AG08396 (cell line): Measurements from ENCODE around the gene ABCA12.
A peak's percentile ranks its signal among the peaks of the same experiment; 100 is the strongest.

ENCODE experiments used
- DNase-seq: peaks from one replicate; pipeline ENCODE4 v3.0.0; 2012; ENCODE audit warnings: low spot score, mixed read lengths

ABCA12 gene

GRCh38 chr2:215136669-215137328 is 1.6 kb downstream of the ABCA12 start:
- DNase-seq, result no peak

DNA sequence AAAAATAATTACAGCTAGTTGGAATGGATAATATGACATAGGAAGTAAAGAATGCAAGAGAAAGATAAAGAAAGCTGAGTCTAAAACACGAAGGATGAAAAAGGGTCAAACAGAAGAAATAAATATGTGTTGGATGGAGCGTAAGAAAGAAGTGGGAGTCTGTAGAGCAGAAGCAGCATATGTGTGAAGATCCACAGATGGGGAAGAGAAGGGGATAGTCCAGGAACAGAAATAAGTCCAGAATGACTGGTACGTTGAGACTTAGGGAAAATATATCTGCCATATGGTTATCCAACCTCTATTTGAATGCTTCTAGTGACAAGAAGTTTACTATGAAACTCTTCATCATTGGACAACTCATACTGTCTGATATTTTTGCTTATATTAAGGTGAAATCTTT is 18.0 kb downstream of the ABCA12 start:
- DNase-seq, result no peak

GRCh38 chr2:215119847-215120246 is 18.6 kb downstream of the ABCA12 start:
- DNase-seq, result no peak

DNA sequence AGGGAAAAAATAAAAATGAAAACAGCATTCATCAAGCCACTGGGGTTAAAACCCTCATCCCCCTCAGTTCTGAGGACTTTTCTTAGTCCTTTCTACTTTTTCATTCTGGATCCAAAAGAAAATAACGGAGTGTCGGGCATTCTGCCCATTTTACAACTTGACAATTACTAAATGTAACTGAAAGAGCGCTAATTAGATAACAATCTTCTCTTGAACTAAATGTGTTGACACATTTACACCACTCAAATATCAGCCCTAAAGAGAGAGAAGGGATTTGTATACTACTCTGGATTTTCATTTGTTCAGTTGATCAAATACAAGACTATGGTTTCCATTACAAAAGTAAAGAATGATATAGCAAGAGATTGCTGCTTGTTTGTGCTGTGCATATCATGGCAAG is 27.5 kb downstream of the ABCA12 start:
- no peak for DNase-seq

GRCh38 chr2:215107216-215108056 is 31.0 kb downstream of the ABCA12 start:
- no peak for DNase-seq

- DNase-seq, result peak; percentile 14
Measured at GRCh38 chr2:215105607-215106354, 32.6 kb downstream of the ABCA12 start.

GRCh38 chr2:215104226-215104625 is 34.2 kb downstream of the ABCA12 start:
- no peak for DNase-seq

GRCh38 chr2:215098875-215099274 is 39.6 kb downstream of the ABCA12 start:
- no peak for DNase-seq

DNA sequence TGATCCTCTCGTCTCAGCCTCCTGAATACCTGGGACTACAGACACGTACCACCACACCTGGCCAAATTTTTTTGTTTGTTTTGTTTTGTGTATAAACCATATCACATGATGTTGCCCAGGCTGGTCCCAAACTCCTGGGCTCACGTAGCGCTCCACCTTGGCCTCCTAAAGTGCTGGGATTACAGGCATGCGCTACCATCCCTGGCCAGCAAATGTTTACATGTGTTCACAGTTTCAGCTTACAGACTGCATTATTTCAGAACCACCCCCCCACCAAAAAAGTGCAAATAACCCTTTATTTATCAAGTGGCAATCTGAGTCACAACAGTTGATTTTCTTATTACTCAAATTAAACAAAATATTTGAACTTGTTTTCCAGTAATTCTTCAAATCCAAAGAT is 54.3 kb downstream of the ABCA12 start:
- no peak for DNase-seq

GRCh38 chr2:215083146-215083545 is 55.3 kb downstream of the ABCA12 start:
- no peak for DNase-seq

DNA sequence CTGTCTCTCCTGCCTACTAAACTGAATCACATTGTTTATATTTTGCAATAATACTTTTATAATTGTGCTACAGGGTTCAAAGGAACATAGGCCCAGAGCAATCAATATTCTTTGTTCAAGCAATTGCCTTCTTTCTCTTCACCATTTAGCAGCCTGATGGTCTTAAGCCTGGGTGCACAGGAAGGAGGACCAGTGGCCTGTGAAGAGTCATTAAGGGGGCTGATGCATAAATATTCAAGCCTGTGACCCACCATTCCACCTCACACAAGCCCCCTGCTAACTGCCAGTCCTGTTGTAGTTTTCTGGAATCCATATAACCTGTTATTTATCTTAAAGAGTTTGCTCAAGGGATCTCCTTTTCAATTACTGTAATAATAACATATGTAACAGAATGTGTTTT is 56.0 kb downstream of the ABCA12 start:
- no peak for DNase-seq

DNA sequence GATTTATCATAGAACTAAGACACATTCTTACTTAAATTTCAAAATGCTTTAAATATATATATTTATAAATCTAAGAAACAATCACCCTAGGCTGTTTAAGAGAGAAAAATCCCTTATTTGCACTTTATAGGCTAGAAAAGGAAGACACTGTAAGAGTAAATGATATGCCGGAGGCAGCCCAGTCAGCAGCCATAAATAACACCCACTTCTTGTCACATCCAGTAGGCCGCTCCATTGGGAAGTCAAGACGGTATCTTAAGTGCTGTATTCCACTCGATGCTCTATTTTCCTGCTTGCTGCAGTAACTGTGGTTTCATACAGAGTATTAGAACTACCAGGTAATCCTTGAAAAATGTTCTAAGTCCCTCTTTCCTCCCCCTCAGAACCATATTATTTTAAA is 57.9 kb downstream of the ABCA12 start:
- DNase-seq, result no peak

DNA sequence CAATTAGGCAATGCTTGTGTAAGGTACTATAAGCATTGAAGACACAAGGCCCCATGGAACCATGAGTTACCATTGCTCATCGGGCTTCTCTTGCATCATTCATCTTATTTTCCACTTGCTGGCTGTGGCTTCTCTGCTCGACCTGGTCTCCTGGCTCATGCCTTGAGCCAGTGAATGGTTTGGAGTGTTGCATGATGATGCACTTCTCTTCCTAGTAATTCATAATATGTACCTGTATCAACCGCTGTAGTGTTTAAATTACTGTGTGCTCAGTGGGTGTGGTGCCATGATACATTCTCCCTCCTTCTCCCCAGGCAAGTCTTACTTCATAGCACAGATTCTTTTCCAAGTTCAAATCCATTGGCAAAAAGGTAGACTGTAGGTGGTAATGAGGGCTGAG is 66.8 kb downstream of the ABCA12 start:
- no peak for DNase-seq

DNA sequence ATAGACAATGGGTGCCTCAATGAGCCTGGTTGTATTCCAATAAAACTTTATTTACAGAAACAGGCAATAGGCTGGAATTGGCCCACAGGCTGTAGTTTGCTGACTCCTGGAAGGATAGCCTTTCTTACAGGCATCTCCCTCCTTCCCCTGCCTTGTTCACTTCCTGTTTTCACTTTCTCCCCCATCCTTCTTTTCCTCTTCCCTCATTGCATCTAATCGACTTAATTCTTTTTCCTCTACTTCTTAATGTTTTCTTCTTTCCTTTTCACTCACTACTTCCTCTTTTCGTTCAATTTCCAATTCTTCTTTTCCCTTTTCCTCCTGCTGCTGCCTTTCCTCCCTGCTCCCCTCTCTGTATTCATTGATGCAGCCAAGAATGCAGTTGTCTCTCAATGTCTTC is 70.0 kb downstream of the ABCA12 start:
- no peak for DNase-seq

DNA sequence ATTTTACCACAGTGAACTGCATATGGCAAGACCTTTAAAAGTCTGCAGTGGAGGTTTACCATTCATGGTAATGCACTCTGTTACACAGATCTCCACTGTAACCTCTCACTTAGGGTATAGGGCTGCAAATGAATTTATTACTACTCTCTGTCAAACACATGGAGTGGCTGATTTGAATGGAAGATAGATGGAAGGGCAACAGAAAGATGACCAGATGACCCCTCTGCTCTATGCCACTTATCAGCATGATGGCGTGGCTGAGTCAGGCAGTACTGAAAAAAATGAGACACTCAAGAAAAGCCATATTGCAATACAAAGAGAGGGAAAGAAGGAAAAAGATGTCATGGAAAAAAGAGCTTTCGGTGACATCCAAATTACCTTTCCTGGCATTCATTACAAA is 72.3 kb downstream of the ABCA12 start:
- no peak for DNase-seq

DNA sequence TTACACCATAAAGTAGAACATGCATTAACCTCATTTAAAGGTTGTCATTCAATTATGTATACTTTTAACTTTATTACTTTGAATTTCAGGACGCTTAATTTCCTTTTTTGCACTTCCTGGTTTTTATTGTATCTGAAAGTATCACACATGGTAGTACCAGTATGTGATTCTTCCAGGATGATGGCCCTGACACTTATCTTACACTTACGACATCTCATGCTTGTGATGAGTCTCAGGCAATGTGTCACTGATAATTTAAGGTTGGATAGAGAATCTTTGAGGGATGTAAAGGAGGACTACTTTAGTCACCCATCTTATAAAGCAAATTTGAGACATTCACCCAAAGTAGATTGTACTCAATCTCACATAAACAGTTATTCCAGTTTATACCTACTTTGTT is 74.9 kb downstream of the ABCA12 start:
- DNase-seq, result no peak

DNA sequence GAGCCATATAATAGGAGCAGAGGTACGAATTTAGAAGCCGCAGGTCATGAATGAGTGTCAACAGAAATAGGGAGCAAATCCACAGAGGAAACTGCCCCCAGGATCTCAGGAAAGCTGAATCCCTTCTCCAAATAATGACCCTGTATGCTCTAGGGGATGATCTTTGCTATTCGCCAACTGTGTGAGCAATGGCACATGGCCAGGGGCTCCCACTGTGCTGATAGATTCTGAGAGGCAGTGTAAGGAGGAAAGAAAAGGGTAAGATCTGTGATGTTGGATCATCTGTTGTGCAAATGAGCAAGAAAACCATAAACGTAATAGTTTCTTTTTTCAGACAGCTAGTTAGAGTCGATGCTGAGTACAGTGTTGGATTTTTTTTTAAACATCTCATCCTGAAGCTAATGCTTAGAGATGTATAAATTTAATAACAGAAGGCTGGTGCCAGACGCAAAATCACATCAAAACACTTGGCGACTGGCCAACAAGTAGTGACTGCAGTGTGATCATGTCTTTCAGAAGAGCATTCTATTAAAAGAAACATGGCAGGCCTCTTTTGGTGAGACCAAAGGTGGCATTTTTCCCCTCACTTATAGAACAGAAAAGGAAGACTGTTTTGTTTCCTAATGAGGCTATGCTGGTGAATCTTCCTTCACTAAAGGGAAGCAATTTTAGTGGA is 77.4 kb downstream of the ABCA12 start:
- DNase-seq, result no peak

- no peak for DNase-seq
Measured at GRCh38 chr2:215059724-215060123, 78.7 kb downstream of the ABCA12 start.

DNA sequence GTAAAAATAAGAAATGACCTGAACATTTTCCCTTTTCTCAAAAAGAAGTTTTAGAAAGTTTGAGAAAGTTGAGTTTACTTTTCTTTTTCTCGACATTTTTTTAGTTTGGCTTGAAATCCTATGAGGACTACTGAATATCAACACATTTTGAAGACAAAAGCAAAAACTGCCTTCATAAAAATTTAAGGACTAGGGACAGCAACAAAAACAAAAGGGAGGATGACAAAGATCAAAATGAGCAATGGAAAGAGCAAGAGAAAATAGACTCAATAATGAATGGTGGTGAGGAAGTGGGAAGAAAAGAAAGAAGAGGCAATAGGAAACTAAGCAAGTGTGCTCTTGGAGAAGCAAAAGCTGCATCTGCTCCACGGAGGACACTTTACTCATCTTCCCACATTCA is 82.5 kb downstream of the ABCA12 start:
- DNase-seq, result no peak

- DNase-seq, result no peak
Measured at GRCh38 chr2:215052810-215053209, 85.6 kb downstream of the ABCA12 start.

DNA sequence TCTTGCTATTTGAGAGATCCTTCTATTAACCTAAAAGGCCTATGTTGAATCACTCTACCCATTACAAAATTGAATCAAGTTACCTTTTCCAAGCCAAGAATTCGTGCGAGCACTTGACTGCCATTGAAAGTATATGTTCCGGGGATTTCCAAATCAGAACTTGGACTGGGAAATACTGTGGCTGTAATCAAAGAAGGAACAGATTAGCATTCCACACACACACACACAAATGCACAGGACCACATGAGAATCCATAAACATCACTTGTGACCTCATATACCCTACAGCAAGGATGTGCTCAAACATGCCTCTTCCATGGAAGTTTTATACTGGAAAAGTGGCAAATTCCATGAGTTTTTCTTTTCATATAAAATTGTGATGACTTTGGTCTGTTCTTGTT is 86.0 kb downstream of the ABCA12 start:
- no peak for DNase-seq

GRCh38 chr2:215049341-215049740 is 89.1 kb downstream of the ABCA12 start:
- DNase-seq, result no peak
